ENCODE measurements around the gene ORC5. TPM values are rescaled to one million over a fixed set of nuclear protein-coding genes. Genes with fewer than 3 reads are reported as not detected.

The ORC5 gene
- total and polyA plus RNA-seq, 10 of the 15 experiments (the other 5 are each of a cell fraction or from before 2014, with no cell fraction given), result 14.8 to 58.6 (median 30.3) TPM

DNA sequence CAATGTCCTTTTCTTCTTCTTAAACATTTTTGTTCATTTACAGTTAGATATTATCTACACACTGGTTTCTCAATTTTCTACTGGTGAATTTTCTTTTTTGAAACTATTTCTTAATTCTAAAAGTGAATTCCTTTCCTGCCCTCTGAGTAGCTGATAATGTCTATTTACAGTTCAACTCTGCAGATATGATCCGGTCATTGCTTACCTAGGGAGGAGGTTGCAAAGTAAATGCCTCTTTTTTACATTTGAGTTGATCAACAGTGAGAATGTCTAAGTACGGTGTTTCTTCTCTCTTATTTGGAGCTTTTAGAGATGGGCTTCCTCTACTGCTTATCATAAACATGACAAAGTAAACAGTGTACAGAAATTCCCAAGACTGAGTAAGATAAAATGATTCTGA lies 20.6 kb upstream of the ORC5 start:
- ChIA-PET CTCF (interaction anchor here (6.2 kb wide), 1 partner anchor 39 kb away, joined by 63 read pairs; no protein-coding TSS in a partner anchor), POLR2A (no interaction called here), SMC1A (ENCODE audit: uncharacterized antibody, unreplicated experiment) (no interaction called here), RAD21 (ENCODE audit: unreplicated experiment) (no interaction called here)
- BruUV-seq (replicated peaks), result no TSS peak
- Histone ChIP-seq H3K9ac (ENCODE audit: control insufficient read depth, insufficient read depth, low read length) (no peak overlapping the region), H3K4me1 (ENCODE audit: control insufficient read depth, insufficient read depth, low read length) (no peaks in the 10 kb centered on the region), H3K9me3 (replicated peaks; ENCODE audit: control insufficient read depth, insufficient read depth, low read length) (no peaks in the 10 kb centered on the region), H3K4me2 (ENCODE audit: control insufficient read depth, insufficient read depth) (no peak overlapping the region), H2AFZ (ENCODE audit: control insufficient read depth, low read depth, low read length) (no peak overlapping the region), H3K36me3 (ENCODE audit: control insufficient read depth in 2 of 2, insufficient read depth in 2 of 2, low read length in 1 of 2) (no peaks in the 10 kb centered on the region), H3K79me2 (ENCODE audit: control insufficient read depth, insufficient read depth, low read length) (no peaks in the 10 kb centered on the region), H3K27ac (ENCODE audit: control insufficient read depth, insufficient read depth) (no peak overlapping the region), H3K4me3 (no peak overlapping the region), H4K20me1 (ENCODE audit: control insufficient read depth, insufficient read depth) (no peaks in the 10 kb centered on the region), H3K27me3 (replicated peaks in 1 of 2; ENCODE audit: control insufficient read depth in 2 of 2, insufficient read depth in 2 of 2, low read length in 1 of 2) (no peaks in the 10 kb centered on the region; a peak in 1 of 4 replicates)
- no peak for FAIRE-seq
- no peak for ATAC-seq
- WGBS (ENCODE audit: insufficient coverage, insufficient replicate concordance, low lambda C conversion rate, missing lambda C conversion rate), result 0% methylated on average over 2 of the region's 2 CpGs
- intact Hi-C loops (cut with micrococcal nuclease; ENCODE audit: unreplicated experiment), result no loop called here
- in situ Hi-C loops (cut with MboI), result no loop called here
- TF ChIP-seq YY1 (IDR thresholded peaks at IDR 0.05; ENCODE audit: low read depth, low read length), result no peak
- no peak for TF ChIP-seq STAT3 (IDR thresholded peaks at IDR 0.05; ENCODE audit: low read depth, low read length)
- no peak for TF ChIP-seq SREBF1 (IDR thresholded peaks at IDR 0.05; ENCODE audit: low read length)
- TF ChIP-seq ETV6 (conservative IDR thresholded peaks at IDR 0.05 in 1 of 2, IDR thresholded peaks at IDR 0.05 in 1 of 2; ENCODE audit: borderline replicate concordance in 1 of 2, low read depth in 1 of 2), result no peak
- TF ChIP-seq, protein P1, sequence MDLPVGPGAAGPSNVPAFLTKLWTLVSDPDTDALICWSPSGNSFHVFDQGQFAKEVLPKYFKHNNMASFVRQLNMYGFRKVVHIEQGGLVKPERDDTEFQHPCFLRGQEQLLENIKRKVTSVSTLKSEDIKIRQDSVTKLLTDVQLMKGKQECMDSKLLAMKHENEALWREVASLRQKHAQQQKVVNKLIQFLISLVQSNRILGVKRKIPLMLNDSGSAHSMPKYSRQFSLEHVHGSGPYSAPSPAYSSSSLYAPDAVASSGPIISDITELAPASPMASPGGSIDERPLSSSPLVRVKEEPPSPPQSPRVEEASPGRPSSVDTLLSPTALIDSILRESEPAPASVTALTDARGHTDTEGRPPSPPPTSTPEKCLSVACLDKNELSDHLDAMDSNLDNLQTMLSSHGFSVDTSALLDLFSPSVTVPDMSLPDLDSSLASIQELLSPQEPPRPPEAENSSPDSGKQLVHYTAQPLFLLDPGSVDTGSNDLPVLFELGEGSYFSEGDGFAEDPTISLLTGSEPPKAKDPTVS (IDR thresholded peaks at IDR 0.05; ENCODE audit: low read depth, low read length), result no peak
- no peak for TF ChIP-seq CHD1 (IDR thresholded peaks at IDR 0.05; ENCODE audit: low read depth, low read length)
- TF ChIP-seq, protein P2, sequence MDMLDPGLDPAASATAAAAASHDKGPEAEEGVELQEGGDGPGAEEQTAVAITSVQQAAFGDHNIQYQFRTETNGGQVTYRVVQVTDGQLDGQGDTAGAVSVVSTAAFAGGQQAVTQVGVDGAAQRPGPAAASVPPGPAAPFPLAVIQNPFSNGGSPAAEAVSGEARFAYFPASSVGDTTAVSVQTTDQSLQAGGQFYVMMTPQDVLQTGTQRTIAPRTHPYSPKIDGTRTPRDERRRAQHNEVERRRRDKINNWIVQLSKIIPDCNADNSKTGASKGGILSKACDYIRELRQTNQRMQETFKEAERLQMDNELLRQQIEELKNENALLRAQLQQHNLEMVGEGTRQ (IDR thresholded peaks at IDR 0.05; ENCODE audit: borderline replicate concordance, low read depth, low read length), result no peak
- TF ChIP-seq CBFB (IDR thresholded peaks at IDR 0.05; ENCODE audit: low read depth), result no peak
- DNase-seq (ENCODE audit: low read depth, low spot score), result no peak
